Astrocyte (in vitro differentiated cells and primary cell): ENCODE data around the gene RAPGEF4.

Source experiments
- CTCF ChIP-seq: IDR thresholded peaks from 2 replicates; pipeline ENCODE4 v1.5.1; 2011; ENCODE audit warnings: low read depth, mild to moderate bottlenecking, inconsistent platforms, low read length, moderate library complexity; ENCODE audit not compliant: insufficient read depth
- EZH2 ChIP-seq: IDR thresholded peaks from 2 replicates; pipeline ENCODE4 v1.6.1; 2012; ENCODE audit warnings: mild to moderate bottlenecking, low read length, inconsistent platforms; ENCODE audit not compliant: insufficient read depth

GRCh38 chr2:172759441-172759840 lies 23.8 kb downstream of the RAPGEF4 start:
- TF ChIP-seq CTCF: no peak
- TF ChIP-seq EZH2: no peak
